HG03354 (cell line): ENCODE results near the gene NELFA.
A peak's percentile ranks its signal among the peaks of the same experiment; 100 is the strongest.

Experiments
- ATAC-seq: cut with Tn5 transposase; IDR thresholded peaks from one replicate; pipeline ENCODE4 v1.9.1; 2021; ENCODE audit warnings: mild to moderate bottlenecking; ENCODE audit not compliant: unreplicated experiment, poor library complexity, severe bottlenecking

NELFA gene

DNA sequence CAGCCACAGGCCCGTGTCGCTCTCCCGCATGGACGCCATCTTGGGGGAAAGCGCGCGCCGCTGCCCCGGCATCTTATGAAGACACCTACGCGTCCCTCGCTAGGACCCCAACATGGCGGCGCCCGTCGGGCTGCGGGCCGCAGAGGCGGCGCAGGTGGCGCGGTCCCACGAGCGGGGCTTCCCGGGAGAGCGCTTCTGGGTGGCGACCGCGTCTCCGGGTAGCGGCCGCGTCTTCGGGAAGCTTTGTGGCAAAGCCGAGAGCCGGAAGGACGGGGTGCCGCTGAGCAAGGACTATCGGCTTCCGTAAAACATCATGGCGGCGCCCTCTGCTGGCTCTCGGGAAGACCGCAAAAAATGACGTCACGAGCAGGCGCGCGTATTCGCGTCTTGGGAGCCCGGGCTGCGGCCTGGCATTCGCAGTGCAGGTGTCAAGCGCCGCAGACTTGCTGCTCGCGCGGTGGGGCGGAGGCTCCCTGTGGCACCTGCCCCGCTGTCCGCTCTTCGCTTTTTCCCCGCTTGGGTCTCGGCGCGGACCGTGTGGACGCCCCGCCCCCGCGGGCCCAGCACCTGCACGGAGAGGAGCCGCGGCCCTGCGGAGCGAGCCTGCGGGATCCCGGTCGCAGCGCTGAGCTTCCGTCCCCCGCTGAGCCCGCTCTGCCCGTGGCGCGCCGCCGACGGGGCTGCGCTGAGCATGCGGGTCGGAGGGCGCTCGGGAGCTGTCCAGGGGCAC is at the start of gene NELFA:
Gene NELFA (minus strand): TSS at position 54 of the 730 bp plus-strand sequence. CDS start 15 bp downstream, at position 39.
- peak; percentile 83 for ATAC-seq

DNA sequence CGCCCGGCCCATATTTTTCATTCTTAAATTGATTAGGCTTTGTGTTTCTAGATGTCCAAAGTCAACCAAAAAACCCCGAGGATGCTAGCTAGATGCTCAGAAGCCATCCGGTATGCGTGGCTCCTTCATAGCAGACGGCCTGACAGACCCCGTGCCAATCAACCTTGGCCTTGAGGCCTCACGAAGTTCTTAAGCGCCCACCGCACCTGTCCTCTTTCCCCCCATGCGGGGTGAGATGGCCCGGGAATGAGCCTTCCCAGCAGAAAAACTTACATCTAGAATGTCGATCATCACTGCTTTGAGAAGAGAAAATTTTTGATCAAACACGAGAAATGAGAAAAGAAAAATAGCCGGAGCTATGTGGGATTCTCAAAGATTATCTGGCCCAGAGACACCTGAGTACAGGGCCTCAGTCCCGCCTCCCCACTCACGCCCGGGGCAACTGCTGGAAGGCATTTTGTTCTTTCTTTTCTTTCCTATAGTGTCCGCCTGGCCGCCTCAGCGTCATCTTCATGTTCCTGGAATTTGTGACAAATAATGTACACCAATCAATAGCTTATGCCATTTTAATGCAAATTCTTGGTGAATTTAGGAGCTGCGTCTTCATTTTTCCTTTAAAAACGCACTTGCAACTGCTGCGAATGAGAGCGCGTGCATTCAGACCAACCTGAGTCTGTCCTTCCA is 48.8 kb upstream of the NELFA start:
- ATAC-seq = no peak

DNA sequence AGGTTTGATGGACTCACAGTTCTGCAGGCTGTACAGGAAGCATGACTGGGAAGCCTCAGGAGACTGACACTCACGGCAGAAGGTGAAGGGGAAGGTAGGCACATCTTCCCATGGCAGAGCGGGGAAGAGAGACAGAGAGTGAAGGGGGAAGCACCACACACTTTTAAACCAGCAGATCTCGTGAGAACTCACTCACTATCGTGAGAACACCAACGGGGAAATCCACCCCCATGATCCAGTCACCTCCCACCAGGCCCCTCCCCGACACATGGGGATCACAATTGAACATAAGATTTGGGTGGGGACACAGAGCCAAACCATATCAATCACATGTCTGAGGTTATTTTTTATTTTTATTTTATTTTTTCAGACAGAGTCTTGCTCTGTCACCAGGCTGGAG is 45.4 kb upstream of the NELFA start:
- no peak for ATAC-seq

DNA sequence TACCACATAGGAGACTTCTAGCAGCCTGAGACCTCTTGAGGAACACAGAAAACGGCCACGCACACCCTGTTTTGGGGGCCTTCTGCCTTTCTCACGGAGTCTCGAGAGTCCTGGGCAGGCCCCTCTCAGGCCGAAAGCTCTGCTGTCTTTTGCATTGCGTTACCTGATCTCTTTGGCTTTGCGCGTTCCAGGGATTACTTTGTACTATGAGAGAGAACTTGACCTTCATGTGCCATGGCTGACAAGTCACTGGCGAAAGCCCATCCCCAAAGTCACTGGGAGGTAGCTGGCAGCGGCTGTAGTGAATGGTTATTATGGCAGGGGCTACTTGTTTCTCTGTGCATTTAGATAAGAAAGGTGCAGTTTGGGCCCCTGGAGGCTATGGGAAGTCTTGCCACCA is 42.3 kb upstream of the NELFA start:
- ATAC-seq = no peak

DNA sequence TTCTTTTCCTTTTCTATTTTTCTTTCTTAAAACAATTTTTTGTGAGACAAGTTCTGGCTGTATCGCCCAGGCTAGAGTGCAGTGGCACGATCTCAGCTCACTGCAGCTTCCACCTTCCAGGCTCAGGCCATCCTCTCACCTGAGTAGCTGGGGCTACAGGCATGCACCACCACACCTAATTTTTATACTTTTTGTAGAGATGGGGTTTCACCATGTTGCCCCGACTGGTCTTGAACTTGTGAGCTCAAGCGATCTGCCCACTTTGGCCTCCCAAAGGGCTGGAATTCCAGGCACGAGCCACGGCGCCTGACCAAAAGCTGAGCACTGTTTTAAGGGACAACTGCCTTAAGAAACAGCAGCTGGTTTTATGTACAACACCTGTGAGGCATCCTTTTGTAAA is 41.0 kb upstream of the NELFA start:
- ATAC-seq = no peak

DNA sequence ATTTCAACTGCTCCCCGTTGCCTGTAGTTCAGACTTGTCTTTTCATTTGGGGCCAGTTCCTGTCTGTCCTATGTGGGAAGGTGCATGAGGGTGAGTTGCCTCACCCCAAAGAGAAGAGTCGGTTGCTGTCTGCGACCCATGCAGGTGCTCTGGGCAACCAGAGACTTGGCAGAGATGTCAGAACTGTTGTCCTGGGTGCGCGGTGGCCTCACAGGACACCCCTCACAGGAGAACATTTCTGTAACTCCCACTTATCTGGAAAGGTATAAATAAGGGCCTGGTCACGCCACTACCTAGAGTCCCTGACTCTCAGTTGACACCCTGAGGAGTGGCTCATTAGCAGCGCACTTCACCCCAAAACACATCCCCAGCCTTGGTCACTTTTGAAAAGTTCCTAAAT is 40.6 kb upstream of the NELFA start:
- no peak for ATAC-seq

DNA sequence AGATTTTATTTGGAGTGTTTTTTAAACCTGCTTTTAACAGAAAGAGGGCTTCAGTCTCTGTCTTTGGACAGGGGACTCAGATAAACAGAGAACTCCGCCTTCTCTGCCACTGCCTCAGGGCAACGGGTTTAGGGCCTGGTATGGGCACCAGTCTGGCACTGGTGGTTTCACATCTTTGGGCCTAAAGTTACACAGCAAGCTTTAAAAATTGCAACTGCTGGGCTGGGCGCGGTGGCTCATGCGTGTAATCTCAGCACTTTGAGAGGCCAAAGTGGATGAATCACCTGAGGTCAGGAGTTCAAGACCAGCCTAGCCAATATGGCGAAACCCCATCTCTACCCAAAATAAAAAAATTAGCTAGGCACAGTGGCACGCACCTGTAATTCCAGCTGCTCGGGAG is 40.1 kb upstream of the NELFA start:
- no peak for ATAC-seq

DNA sequence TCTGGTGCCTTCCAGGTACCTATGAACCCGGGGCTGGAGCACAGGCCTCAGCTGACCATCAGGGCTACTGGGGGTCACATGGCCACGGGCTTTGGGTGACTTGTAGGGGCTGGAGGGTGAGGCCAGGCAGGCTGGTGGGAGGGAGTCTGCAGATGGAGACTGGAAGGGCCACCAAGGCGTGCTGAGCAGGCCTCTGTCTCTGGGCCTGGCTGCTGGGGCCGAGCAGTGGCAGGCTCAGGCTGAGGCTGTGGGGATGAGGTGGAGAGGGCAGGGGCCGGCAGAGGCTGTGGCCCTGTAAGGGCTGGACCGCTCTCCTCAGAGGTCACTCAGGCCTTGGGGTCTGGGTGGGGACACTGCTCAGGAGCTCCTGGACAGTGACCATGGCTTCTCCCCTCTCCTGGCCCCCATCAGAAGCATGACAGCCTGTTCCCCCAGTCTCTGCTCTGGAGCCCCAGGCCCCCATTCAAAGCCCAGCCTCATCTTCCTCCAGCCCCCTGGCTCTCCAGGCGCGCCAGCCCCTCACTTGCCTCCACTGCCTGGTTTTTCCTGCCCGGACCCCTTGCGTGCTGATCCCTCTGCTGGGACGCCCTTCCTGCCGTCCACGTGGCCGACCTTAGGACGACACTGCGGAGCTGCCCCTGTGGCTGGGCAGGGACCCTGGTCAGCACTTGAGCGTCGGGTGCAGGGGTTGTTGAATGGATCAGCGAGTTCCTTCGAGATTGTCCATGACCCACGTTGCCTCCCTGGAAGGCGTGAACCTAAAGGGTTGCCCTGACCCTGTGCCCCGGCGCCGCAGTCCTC is 39.2 kb upstream of the NELFA start:
- ATAC-seq = no peak

DNA sequence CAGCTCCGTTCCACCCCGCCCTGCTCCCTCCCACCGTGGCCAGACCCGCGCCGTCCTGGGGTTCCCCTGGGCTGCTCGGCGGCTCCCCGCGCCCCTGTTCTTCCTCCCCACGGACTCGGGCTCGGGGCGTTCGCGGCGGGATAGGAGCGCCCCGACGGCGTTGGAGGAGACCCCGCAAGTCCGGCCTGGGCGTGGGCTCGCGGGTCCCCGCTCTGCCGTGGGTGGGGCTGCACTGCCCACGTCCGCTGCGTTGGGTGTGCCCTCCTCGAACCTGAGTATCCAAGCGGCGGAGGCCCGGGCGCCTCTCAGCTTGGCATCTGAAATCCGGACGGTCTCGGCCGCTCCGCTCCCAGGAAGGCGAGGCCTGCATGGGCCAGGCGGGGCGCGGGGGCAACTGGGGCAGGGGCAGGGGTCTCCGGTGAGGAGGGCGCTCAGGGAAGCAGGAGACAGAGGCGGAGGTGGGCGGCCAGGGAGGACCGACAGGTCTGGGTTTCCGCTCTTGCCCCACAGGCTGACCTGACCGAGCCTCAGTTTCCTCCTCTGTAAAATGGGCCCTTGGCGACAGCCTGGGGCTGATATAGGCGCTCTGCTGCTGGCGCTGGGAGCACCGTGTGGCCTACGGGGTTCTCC is 38.4 kb upstream of the NELFA start:
- ATAC-seq = no peak

DNA sequence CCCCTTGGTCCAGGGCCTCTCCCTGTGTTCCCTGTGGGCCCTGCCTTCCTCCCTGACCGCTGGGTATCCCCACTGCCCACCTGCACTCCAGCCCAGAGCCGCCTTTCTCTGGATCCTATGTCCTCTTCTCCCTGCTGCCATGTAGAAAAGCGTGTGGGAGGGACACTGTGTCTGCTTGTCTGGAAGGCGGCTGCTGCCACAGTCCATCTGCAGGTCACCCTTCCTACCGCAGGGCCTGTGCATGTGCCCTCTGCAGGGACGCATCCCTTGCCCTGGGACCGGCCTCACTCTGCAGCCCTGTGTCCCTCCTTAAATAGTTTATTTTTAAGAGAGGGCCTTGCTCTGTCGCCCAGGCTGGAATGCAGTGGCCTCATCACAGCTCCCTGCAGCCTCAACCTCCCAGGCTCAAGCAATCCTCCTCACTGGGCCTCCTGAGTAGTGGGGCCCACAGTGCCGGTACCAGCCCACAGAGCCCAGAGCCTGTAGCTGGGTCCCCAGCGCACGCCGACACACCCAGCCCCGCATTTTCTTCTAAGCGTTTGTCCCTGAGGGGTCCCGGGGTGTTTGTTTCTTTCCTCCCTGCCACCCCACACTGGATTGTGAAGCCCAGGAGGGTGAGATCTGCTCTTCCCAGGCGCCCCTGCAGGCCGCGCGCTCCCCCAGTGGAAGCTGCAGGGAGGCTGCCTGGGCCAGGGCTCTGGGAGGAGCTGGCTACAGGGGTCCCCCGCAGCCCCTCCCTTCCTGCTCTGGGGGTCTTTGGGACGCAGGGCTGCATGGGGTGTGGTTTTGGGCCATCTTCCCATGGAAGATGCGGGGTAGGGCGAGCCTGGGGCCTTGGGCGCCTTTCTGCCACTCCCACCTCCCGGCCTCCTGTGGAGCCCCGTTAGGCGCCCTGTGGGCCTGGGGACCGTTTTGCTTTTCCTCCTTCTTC is 37.5 kb upstream of the NELFA start:
- no peak for ATAC-seq

DNA sequence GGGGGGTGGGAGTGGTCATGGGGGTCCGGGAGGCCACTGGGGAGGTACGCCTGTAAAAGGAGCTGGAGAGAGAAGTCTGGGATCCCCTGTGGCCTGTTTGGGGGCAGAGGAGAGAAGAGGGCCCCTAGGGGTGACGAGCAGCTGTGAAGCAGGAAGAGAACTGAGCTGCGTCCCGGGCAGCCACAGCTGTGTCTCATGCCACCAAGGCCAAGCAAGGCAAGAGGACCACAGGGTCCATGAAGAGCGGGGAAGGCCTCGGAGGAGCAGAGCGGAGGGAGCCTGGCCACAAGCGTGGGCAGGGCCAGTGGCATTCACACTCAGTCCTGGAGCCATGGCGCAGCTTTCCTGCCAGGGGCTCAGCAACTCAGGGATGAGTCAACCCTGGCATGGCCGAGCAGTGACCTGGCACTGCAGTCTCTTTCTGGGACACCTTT is 36.8 kb upstream of the NELFA start:
- no peak for ATAC-seq

DNA sequence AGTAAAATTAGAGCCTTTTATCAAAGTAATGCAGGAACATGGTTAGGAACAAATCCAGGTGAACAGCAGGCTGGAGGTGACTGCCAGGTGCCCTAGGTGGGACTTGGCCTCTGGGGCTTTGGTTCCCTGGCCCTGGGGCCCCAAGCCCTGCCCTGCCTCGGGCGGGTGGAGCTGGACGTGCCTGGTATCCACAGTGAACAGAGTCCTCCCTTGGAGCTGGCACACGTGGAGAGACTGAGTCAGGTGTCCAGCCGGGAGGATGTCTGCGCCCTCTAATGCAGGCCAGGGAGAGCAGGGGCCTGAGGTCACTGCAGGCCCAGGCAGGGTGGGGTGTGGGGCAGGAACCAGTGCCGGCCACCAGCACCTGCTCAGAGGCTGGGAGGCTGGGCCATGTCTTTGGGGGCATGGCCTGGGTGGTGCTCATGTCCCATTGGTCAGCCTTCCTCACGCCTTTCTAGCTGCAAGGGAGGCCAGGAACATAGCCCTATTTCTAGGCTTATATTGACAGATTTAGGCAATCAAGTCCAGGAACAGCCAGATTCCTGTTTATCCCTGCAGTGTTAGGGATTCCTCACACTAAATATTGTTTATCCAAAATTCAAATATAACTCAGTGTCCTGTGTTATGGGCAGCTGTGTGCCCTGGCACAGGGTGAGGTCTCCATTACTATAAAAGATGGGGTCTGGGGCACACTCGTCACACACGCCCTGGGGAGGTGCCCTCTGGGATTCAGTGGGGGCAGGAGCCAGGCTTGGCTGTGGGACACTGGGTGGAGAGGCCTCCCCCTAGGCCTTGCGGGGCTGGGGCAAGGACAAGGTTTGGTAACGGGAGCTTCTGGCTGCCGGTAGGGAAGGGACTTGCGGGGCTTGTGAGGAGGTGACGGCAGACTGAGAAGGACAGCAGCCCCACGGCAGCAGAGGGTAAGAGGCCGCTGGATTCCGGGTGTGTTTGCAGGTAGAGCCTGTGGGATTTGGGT is 36.1 kb upstream of the NELFA start:
- ATAC-seq = no peak

DNA sequence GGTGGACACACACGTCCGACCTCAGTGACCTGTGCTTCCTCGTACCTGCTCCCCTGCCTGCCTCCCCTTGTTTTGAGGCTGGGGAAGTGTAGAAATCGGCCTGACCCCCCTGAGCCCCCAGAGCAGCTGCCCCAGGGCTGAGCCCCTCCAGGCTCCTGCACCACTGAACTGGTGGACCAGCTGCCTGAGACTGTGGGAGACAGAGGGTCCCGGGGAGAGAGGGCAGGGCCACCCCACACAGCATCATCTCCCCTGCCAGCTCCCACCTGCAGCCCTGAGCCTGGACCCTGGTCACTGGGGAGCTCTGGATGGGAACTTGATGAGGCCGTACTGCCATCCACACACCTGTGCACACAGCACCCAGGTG is 35.3 kb upstream of the NELFA start:
- ATAC-seq = no peak

DNA sequence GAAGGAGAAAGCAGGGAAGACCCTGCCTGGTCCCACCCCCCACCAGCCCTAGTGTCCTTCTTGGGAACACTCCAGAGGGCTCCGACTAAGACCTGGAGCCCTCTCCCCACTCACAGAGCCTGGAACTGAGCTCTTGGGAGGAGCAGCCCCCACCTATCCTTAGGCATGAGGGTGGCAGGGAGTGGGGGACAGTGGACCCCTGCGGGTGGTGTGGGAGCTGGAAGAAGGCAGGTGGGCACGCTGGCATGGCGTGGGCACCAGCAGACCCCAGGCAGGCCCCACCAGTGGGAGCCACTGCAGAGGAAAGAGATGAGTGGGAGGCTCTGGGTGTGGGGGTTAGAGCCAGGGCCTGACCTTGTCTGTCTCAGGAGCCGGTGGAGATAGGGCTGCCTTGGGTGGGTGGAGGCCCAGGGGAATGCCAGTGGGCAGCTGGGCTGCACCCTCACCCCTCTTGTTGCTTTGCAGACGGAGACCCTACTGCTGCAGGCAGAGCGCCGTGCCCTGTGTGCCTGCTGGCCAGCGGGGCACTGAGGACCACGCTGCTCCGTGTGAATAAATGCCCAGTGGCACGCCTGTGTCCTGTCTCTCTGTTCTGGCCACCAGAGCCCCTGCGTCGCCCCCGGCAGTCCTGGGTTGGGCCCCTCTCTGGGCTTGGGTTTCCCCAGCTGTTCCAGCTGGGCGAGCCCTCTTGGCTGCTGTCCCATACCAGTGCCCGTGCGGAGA is 34.8 kb upstream of the NELFA start:
- ATAC-seq = no peak

DNA sequence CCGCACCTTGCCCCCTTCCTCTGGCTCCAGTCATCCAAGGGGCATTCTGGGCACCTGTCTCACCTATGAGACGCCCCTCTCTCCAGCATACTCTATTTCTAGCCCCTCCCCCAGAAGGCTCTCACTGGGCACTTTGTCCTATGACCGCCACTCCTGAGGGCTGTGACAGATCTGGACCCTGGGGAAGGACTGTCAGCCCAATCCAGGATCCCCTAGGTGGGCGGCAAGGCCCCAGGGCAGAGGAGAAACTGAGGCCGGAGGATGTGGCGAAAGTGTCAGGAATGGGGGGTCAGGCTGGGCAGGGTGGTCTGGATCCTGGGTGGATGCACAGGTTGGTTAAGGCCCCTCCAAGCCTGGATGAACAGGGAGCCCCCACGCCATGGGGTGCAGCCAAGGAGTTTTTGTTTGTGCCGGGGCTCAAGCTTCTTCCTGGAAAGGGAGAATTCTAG is 34.2 kb upstream of the NELFA start:
- ATAC-seq = no peak

DNA sequence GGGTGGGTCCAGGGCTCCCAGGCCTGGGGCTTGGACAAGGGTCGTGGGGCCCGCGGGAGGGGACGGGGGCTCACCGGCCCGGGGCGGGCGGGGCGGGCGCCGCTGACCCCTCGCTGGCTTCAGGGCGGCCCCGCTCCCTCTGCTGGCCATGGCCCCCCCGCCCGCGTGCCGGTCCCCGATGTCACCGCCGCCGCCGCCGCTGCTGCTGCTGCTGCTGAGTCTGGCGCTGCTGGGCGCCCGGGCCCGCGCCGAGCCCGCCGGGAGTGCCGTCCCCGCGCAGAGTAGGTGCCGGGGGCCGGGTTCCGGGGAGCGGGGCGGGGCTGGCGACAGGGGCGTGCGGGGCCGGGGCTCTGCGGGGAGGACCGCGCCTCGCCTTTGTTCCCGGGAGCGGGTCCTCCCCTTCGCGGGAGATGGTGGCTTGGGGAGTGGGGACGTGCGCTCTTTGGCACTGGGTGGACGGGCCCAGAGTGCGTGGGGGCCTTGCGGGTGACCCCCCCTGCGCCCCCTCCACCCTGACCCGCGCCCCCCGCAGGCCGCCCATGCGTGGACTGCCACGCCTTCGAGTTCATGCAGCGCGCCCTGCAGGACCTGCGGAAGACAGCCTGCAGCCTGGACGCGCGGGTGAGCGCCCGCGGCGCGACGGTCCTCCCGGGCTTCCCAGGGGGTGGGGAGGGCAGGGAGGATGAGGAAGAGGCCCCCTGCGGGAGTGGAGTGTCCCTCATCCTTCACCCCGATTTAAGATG is 33.6 kb upstream of the NELFA start:
- peak; percentile 40 for ATAC-seq
